Adipocyte (in vitro differentiated cells): ENCODE data around the gene STT3B.
A peak's percentile ranks its signal among the peaks of the same experiment; 100 is the strongest.

Experiments used
- DNase-seq: peaks from one replicate; pipeline ENCODE4 v3.0.0-alpha.2; 2015; ENCODE audit warnings: low read depth
- H3K27me3 ChIP-seq: replicated peaks from 2 replicates; pipeline ENCODE4 v1.7.0; 2013; ENCODE audit warnings: mild to moderate bottlenecking, low read length, moderate library complexity; ENCODE audit not compliant: control insufficient read depth, insufficient read depth
- H3K36me3 ChIP-seq: 2 replicates; pipeline ENCODE4 v1.7.0; 2013; ENCODE audit warnings: low read length, mild to moderate bottlenecking, moderate library complexity; ENCODE audit not compliant: control insufficient read depth, insufficient read depth, severe bottlenecking
- H3K4me1 ChIP-seq: 2 replicates; pipeline ENCODE4 v1.7.0; 2013; ENCODE audit warnings: mild to moderate bottlenecking, low read length, moderate library complexity; ENCODE audit not compliant: control insufficient read depth, insufficient read depth
- H3K4me3 ChIP-seq: 2 replicates; pipeline ENCODE4 v1.7.0; 2013; ENCODE audit warnings: mild to moderate bottlenecking, low read length, moderate library complexity
- H3K9ac ChIP-seq: 2 replicates; pipeline ENCODE4 v1.7.0; 2013; ENCODE audit warnings: mild to moderate bottlenecking, low read length, moderate library complexity
- H3K9me3 ChIP-seq: 2 replicates; pipeline ENCODE4 v1.7.0; 2013; ENCODE audit warnings: mild to moderate bottlenecking, low read length, moderate library complexity; ENCODE audit not compliant: control insufficient read depth

The STT3B gene

DNA sequence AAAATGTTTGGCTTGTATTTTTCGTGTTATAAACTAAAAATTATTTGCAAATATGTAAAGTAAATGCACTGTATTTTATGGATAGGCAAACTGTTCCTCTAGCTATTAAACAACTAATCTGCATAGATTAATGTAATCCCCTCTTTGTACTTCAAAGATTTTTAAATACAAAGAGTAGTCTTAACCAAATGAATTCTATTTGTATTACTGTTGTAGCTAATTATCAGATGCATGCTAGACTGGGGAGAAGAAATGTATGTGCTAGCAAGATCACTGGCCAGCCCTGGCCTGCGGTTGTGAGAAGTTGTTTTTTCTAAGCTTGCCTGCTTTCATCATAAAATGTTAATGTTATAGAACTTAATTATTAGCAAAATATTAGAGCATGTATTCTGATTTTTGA is 92.6 kb downstream of the STT3B start:
- no peak overlapping the region for H3K9ac ChIP-seq
- peaks cover 80% of the 10 kb centered on the region for H3K36me3 ChIP-seq

GRCh38 chr3:31629054-31629453 is 96.3 kb downstream of the STT3B start:
- no peak for DNase-seq
- H3K36me3 ChIP-seq: peaks cover 73% of the 10 kb centered on the region
- no peak overlapping the region for H3K4me3 ChIP-seq
- no peaks in the 10 kb centered on the region for H3K27me3 ChIP-seq
- H3K4me1 ChIP-seq: no peaks in the 10 kb centered on the region
- no peak overlapping the region for H3K9ac ChIP-seq
- H3K9me3 ChIP-seq: no peaks in the 10 kb centered on the region

More for the DNA sequence above, 92.6 kb downstream of the STT3B start:
- Histone ChIP-seq H3K9me3 (no peaks in the 10 kb centered on the region), H3K27me3 (no peaks in the 10 kb centered on the region), H3K4me3 (no peak overlapping the region), H3K4me1 (no peaks in the 10 kb centered on the region)
- no peak for DNase-seq

DNA sequence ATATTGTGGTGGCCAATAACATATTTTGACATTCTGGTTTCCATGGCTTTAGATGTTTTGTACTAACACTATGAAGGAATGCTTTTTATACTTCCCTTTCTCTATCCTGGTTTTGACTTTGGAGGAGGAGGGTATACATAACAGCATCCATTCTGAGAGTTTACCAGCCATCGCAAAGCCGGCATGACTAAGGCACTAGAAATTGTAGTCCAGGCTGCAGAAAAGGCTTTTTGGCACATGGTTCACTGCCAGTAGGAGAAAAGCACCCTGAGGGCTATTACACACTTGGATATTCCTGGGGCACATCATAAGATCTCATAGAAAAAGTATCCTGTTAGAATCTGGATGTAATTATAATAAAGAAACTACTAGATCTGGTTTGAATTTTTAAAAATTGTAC is 101.8 kb downstream of the STT3B start:
- peaks cover 9% of the 10 kb centered on the region for H3K4me1 ChIP-seq
- no peaks in the 10 kb centered on the region for H3K27me3 ChIP-seq
- H3K36me3 ChIP-seq: peaks cover 41% of the 10 kb centered on the region
- no peaks in the 10 kb centered on the region for H3K9me3 ChIP-seq
- H3K9ac ChIP-seq: no peak overlapping the region
- peak; percentile 93 for DNase-seq
- H3K4me3 ChIP-seq: no peak overlapping the region

GRCh38 chr3:31635545-31635944 is 102.8 kb downstream of the STT3B start:
- H3K36me3 ChIP-seq: peaks cover 30% of the 10 kb centered on the region
- peak; percentile 23 for DNase-seq
- H3K4me3 ChIP-seq: no peak overlapping the region
- no peak overlapping the region for H3K9ac ChIP-seq
- H3K4me1 ChIP-seq: peaks cover 9% of the 10 kb centered on the region
- H3K27me3 ChIP-seq: no peaks in the 10 kb centered on the region
- no peaks in the 10 kb centered on the region for H3K9me3 ChIP-seq

DNA sequence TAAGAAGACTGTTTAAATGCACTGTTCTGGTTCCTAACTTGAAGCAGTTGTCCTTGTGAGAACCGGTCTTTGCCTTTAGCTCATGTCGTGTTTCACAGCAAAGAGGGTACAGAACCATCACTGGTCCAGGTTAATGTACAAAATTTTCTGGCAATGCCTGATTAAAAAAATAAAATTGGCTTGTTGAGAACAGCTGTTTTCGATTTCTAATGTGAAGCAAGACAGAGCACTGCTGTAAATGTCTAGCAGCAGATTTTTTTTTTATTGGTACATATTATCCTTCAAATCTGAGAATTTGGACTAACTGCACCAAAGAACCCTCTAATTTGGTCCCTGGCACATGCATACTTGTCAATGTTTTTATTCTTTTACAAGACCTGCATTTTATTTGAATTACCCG is 103.3 kb downstream of the STT3B start:
- no peak overlapping the region for H3K9ac ChIP-seq
- peak; percentile 71 for DNase-seq
- no peaks in the 10 kb centered on the region for H3K9me3 ChIP-seq
- H3K4me1 ChIP-seq: peaks cover 9% of the 10 kb centered on the region
- no peaks in the 10 kb centered on the region for H3K27me3 ChIP-seq
- peaks cover 26% of the 10 kb centered on the region for H3K36me3 ChIP-seq
- H3K4me3 ChIP-seq: no peak overlapping the region

DNA sequence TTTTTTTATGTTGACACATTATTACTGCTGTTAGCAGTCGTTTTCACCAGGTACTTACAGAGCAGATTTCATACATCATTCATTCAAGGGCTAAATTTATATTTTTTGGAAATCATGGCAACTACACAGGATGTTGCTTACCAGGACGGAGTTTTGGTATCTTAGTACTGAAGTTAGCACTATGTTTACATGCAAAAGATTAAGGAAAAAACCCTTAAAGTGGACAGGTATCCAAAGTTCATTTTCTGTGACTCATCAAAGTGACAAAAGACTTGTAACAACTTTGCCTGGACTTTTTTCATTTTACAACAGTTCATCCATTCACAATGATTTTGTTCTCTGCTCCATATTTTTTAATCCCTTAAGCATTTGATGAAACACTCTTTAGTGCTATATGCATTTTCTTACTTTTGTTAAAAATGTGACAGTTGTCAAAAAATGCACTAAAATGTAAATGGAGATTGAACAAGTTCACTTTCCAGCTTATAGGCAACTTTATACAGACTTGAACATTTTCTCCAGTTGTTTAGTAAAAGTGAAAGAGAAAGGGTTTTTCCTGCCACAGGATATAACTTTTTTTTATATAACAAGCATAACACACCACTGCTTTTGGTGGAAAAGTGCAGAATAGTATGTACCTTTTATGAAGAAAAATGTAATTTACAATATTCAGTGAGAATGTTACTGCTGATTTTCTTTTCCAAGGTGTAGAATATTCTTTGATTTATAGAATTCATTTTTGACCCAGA is 104.1 kb downstream of the STT3B start:
- H3K9ac ChIP-seq: no peak overlapping the region
- H3K9me3 ChIP-seq: no peaks in the 10 kb centered on the region
- peaks cover 9% of the 10 kb centered on the region for H3K4me1 ChIP-seq
- DNase-seq: peak; percentile 25
- H3K4me3 ChIP-seq: no peak overlapping the region
- H3K27me3 ChIP-seq: no peaks in the 10 kb centered on the region
- H3K36me3 ChIP-seq: peaks cover 20% of the 10 kb centered on the region

GRCh38 chr3:31639828-31640227 is 107.1 kb downstream of the STT3B start:
- Histone ChIP-seq H3K27me3 (no peaks in the 10 kb centered on the region), H3K36me3 (peaks cover 7% of the 10 kb centered on the region)
- DNase-seq: no peak

GRCh38 chr3:31645256-31645655 is 112.5 kb downstream of the STT3B start:
- Histone ChIP-seq H3K4me1 (no peaks in the 10 kb centered on the region), H3K9me3 (peaks cover 25% of the 10 kb centered on the region), H3K9ac (no peak overlapping the region), H3K4me3 (no peak overlapping the region), H3K27me3 (no peaks in the 10 kb centered on the region), H3K36me3 (peaks cover 29% of the 10 kb centered on the region)
- DNase-seq: no peak

More at GRCh38 chr3:31639828-31640227, 107.1 kb downstream of the STT3B start:
- Histone ChIP-seq H3K9me3 (no peaks in the 10 kb centered on the region), H3K9ac (no peak overlapping the region), H3K4me3 (no peak overlapping the region), H3K4me1 (peaks cover 9% of the 10 kb centered on the region)

DNA sequence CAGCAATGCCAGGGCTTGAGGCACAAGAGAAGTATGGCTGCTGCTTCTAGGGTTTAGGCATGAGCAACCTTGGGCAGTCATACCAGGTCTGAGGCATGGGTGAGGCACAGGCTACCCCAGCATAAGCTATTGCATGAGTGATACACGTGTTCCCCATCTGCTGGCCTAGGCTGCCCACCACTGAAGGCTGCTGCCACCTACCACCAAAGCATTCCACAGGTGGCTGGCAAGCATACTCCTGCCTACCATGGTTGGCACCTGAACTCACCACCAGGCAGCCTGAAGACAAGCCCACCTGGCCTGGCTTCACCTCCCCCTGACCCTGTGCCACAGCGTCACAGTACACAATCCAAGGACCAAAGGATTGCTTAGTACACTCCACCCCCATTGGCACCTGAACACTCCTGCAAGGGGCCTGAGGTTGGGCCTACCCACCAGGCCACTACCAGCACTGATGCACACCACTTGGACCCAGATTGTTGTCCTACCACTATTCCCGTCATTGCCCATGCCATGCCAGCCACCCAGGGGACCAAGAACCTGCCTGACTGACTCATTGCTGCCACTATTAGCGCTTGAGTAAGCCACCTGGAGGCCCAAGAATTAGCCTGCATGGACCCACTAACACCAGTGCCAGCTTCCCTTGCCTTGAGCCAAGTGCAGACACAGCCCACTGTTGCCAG is 115.7 kb downstream of the STT3B start:
- Histone ChIP-seq H3K4me1 (no peaks in the 10 kb centered on the region), H3K4me3 (no peak overlapping the region), H3K9me3 (peaks cover 47% of the 10 kb centered on the region), H3K27me3 (no peaks in the 10 kb centered on the region), H3K36me3 (peaks cover 29% of the 10 kb centered on the region), H3K9ac (no peak overlapping the region)
- DNase-seq: no peak

GRCh38 chr3:31652296-31652695 is 119.6 kb downstream of the STT3B start:
- no peaks in the 10 kb centered on the region for H3K27me3 ChIP-seq
- H3K4me1 ChIP-seq: no peaks in the 10 kb centered on the region
- H3K9ac ChIP-seq: no peak overlapping the region
- H3K4me3 ChIP-seq: peak overlapping the region; percentile 7
- peaks cover 20% of the 10 kb centered on the region for H3K36me3 ChIP-seq
- DNase-seq: no peak
- peaks cover 82% of the 10 kb centered on the region for H3K9me3 ChIP-seq

DNA sequence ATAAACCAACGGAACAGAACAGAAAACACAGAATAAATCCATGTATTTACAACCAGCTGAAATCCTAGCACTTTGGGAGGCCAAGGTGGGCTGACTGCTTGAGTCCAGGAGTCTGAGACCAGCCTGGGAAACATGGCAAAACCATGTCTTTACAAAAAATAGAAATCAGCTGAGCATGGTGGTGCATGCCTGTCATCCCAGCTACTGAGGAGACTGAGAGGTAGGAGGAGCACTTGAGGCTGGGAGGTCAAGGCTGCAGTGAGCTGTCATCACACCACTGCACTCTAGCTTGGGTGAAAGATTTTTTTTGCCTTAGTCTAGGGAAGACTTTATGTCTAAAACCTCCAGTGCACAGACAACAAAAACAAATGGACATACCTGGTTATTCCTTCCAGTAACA is 120.7 kb downstream of the STT3B start:
- Histone ChIP-seq H3K4me3 (no peak overlapping the region), H3K9me3 (peaks cover 76% of the 10 kb centered on the region), H3K4me1 (no peaks in the 10 kb centered on the region), H3K9ac (no peak overlapping the region), H3K27me3 (no peaks in the 10 kb centered on the region), H3K36me3 (peaks cover 8% of the 10 kb centered on the region)
- DNase-seq: no peak
